ENCODE data around the gene TRNAU1AP. TPM values are rescaled to one million over a fixed set of nuclear protein-coding genes. Genes with fewer than 3 reads are reported as not detected.
A peak's percentile ranks its signal among the peaks of the same experiment; 100 is the strongest.
"Not testable (repeated sequence)": the region's sequence is repeated elsewhere in the genome, so short reads cannot be mapped to it uniquely, and the experiment has no call there.

Gene TRNAU1AP
- total and polyA plus RNA-seq, 10 of the 15 experiments (the other 5 are each of a cell fraction or from before 2014, with no cell fraction given) = 24.3 to 67.0 (median 31.8) TPM

- CTCF ChIA-PET = interaction anchor here (1.5 to 8.9 kb wide), 4 partner anchors 8 to 153 kb away, joined by 5 to 58 read pairs (median 13); no protein-coding TSS in a partner anchor
- DNase-seq (ENCODE audit: low read depth, low spot score) (no peak), ATAC-seq (no peak), FAIRE-seq (no peak)
- H3K4me3 ChIP-seq = no peak overlapping the region
- BruUV-seq (replicated peaks) = no TSS peak
- RAD21 ChIA-PET (ENCODE audit: unreplicated experiment) = interaction anchor here (0.7 to 2.8 kb wide), 3 partner anchors 68 to 153 kb away, joined by 4 to 8 read pairs (median 5); no protein-coding TSS in a partner anchor
- peaks cover 39% of the 10 kb centered on the region for H3K79me2 ChIP-seq (ENCODE audit: control insufficient read depth, insufficient read depth, low read length)
- peaks cover 19 to 32% of the 10 kb centered on the region in 2 experiments for H3K36me3 ChIP-seq (ENCODE audit: control insufficient read depth in 2 of 2, insufficient read depth in 2 of 2, low read length in 1 of 2)
- H3K27ac ChIP-seq (ENCODE audit: control insufficient read depth, insufficient read depth) = peak overlapping the region; percentile 15; the same call in 1 of the 2 replicates
- H3K27me3 ChIP-seq (replicated peaks in 1 of 2; ENCODE audit: control insufficient read depth in 2 of 2, insufficient read depth in 2 of 2, low read length in 1 of 2) = no peaks in the 10 kb centered on the region
- no peak overlapping the region for H2AFZ ChIP-seq (ENCODE audit: control insufficient read depth, low read depth, low read length)
- POLR2A ChIA-PET = interaction anchor here (0.6 to 8.7 kb wide), 3 partner anchors 45 to 98 kb away, joined by 3 to 81 read pairs (median 4); no protein-coding TSS in a partner anchor
- peaks cover 10% of the 10 kb centered on the region for H3K4me1 ChIP-seq (ENCODE audit: control insufficient read depth, insufficient read depth, low read length)
- H3K9ac ChIP-seq (ENCODE audit: control insufficient read depth, insufficient read depth, low read length) = no peak overlapping the region
- SMC1A ChIA-PET (ENCODE audit: uncharacterized antibody, unreplicated experiment) = interaction anchor here (1.0 to 3.3 kb wide), 3 partner anchors 82 to 94 kb away, joined by 3 to 15 read pairs (median 3); no protein-coding TSS in a partner anchor
- intact Hi-C loops (cut with micrococcal nuclease; ENCODE audit: unreplicated experiment) = loop anchor here (5.0 kb wide), 1 partner anchor 225 kb away; the partner anchor contains the start of gene YTHDF2
- 86% methylated on average over 7 of the region's 7 CpGs for WGBS (ENCODE audit: insufficient coverage, insufficient replicate concordance, low lambda C conversion rate, missing lambda C conversion rate)
- peaks cover 5% of the 10 kb centered on the region for H4K20me1 ChIP-seq (ENCODE audit: control insufficient read depth, insufficient read depth)
- in situ Hi-C loops (cut with MboI) = no loop called here
- H3K9me3 ChIP-seq (replicated peaks; ENCODE audit: control insufficient read depth, insufficient read depth, low read length) = no peaks in the 10 kb centered on the region; the same call in 2 of the 3 replicates
- TF ChIP-seq BCL11A (IDR thresholded peaks at IDR 0.05; ENCODE audit: low read depth, low read length) = no peak
- 0 out of 2 replicates have a peak, but pooled peaks have one; percentile 14 for TF ChIP-seq PML (IDR thresholded peaks at IDR 0.05; ENCODE audit: low read length)
- peak; percentile 60; the same call in 1 of the 2 replicates for TF ChIP-seq POLR2A (IDR thresholded peaks at IDR 0.05; ENCODE audit: low read depth, low read length)
- TF ChIP-seq SMAD5 (IDR thresholded peaks at IDR 0.05; ENCODE audit: low read depth) = peak; percentile 46; the same call in 1 of the 2 replicates
- H3K4me2 ChIP-seq (ENCODE audit: control insufficient read depth, insufficient read depth) = peak overlapping the region; percentile 28; the same call in 1 of the 2 replicates
Measured at GRCh38 chr1:28512058-28512611, 40.8 kb upstream of the TRNAU1AP start.

DNA sequence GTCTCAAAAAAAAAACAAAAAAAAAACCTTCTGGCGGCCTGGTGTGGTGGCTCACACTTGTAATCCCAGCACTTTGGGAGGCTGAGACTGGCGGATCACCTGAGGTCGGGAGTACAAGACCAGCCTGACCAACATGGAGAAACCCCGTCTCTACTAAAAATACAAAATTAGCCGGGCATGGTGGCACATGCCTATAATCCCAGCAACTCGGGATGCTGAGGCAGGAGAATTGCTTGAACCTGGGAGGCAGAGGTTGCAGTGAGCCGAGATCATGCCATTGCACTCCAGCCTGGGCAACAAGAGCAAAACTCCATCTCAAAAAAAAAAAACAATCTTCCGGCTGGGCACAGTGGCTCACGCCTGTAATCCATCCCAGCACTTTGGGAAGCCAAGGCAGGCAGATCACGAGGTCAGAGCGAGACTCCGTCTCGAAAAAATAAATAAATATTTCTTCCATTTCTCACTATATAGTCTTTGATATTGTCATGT is 38.4 kb upstream of the TRNAU1AP start:
- CTCF ChIA-PET = interaction anchor here (8.9 kb wide), 1 partner anchor 89 kb away, joined by 58 read pairs; no protein-coding TSS in a partner anchor
- FAIRE-seq; H2AFZ ChIP-seq (ENCODE audit: control insufficient read depth, low read depth, low read length); H3K9me3 ChIP-seq (replicated peaks; ENCODE audit: control insufficient read depth, insufficient read depth, low read length); BruUV-seq (replicated peaks); H3K27me3 ChIP-seq (replicated peaks in 1 of 2; ENCODE audit: control insufficient read depth in 2 of 2, insufficient read depth in 2 of 2, low read length in 1 of 2); H3K27ac ChIP-seq (ENCODE audit: control insufficient read depth, insufficient read depth); ATAC-seq; H3K9ac ChIP-seq (ENCODE audit: control insufficient read depth, insufficient read depth, low read length); in situ Hi-C loops (cut with MboI); H3K4me2 ChIP-seq (ENCODE audit: control insufficient read depth, insufficient read depth); H4K20me1 ChIP-seq (ENCODE audit: control insufficient read depth, insufficient read depth); H3K4me3 ChIP-seq; DNase-seq (ENCODE audit: low read depth, low spot score): not testable (repeated sequence)
- SMC1A ChIA-PET (ENCODE audit: uncharacterized antibody, unreplicated experiment) = interaction anchor here (3.3 to 8.4 kb wide), 2 partner anchors 88 kb away, joined by 15 to 57 read pairs; no protein-coding TSS in a partner anchor
- peaks cover 28% of the 10 kb centered on the region for H3K79me2 ChIP-seq (ENCODE audit: control insufficient read depth, insufficient read depth, low read length)
- intact Hi-C loops (cut with micrococcal nuclease; ENCODE audit: unreplicated experiment) = loop anchor here (5.0 kb wide), 1 partner anchor 223 kb away; the partner anchor contains the start of gene YTHDF2
- peaks cover 10 to 13% of the 10 kb centered on the region in 2 experiments for H3K36me3 ChIP-seq (ENCODE audit: control insufficient read depth in 2 of 2, insufficient read depth in 2 of 2, low read length in 1 of 2)
- POLR2A ChIA-PET = interaction anchor here (0.7 kb wide), 2 partner anchors 64 to 152 kb away, joined by 3 to 4 read pairs; no protein-coding TSS in a partner anchor
- peaks cover 19% of the 10 kb centered on the region for H3K4me1 ChIP-seq (ENCODE audit: control insufficient read depth, insufficient read depth, low read length)
- WGBS (ENCODE audit: insufficient coverage, insufficient replicate concordance, low lambda C conversion rate, missing lambda C conversion rate) = 89% methylated on average over 13 of the region's 13 CpGs
- RAD21 ChIA-PET (ENCODE audit: unreplicated experiment) = interaction anchor here (4.4 kb wide), 1 partner anchor 88 kb away, joined by 32 read pairs; no protein-coding TSS in a partner anchor

All from GM12878 (cell line).